GM10266 (cell line): ENCODE data around the gene CLCN5.

Experiments used
- DNase-seq: peaks from one replicate; pipeline ENCODE4 v3.0.0; 2012; ENCODE audit errors: extremely low spot score
- TF ChIP-seq, protein P1 (sequence below): IDR thresholded peaks from 2 replicates; pipeline ENCODE4 v1.5.1; 2012; ENCODE audit warnings: mild to moderate bottlenecking, low read depth; ENCODE audit not compliant: control insufficient read depth, insufficient read depth; ENCODE audit errors: missing control alignments

CLCN5 gene

GRCh38 chrX:49977319-49978090 lies 55.1 kb downstream of the CLCN5 start:
- TF ChIP-seq, protein P1, sequence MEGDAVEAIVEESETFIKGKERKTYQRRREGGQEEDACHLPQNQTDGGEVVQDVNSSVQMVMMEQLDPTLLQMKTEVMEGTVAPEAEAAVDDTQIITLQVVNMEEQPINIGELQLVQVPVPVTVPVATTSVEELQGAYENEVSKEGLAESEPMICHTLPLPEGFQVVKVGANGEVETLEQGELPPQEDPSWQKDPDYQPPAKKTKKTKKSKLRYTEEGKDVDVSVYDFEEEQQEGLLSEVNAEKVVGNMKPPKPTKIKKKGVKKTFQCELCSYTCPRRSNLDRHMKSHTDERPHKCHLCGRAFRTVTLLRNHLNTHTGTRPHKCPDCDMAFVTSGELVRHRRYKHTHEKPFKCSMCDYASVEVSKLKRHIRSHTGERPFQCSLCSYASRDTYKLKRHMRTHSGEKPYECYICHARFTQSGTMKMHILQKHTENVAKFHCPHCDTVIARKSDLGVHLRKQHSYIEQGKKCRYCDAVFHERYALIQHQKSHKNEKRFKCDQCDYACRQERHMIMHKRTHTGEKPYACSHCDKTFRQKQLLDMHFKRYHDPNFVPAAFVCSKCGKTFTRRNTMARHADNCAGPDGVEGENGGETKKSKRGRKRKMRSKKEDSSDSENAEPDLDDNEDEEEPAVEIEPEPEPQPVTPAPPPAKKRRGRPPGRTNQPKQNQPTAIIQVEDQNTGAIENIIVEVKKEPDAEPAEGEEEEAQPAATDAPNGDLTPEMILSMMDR, result no peak
- no peak for DNase-seq

DNA sequence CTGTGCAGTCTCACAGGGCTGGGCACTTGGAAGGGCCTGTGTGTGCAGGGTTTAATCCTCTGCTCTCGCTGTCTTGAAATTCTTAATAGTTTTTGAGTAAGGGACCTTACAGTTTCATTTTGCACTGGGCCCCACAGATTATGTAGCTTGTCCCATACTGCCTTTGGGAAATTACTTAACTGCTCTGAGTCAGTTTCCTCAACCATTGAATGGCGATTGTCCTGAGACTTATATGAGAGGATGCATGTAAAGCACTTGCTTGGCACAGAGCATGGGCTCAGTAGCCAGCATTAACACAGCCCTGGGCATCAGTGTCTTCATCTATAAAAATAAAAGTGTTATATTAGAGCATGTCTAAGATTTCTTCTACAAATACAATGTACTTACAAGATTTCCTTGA lies 55.8 kb downstream of the CLCN5 start:
- no peak for DNase-seq
- TF ChIP-seq, protein P1, result no peak

DNA sequence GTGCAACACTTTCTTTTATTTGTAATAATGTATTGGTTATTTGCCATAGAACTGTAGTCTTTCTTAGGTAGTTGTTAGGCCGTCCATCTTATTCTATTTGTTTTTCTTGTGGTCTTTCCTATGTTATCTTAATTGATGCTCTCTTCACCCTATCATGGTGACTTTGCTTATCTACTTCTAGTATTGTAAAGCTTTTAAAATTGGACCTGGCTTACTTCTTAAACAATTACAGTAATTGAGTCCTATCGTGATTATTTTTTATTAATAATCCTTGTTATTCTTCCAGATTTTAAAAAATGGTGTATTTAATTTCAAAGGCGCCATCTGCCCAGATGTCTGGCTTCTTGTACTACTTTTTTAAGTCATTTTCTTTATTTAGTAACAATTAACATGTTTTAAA lies 63.7 kb downstream of the CLCN5 start:
- DNase-seq, result no peak
- TF ChIP-seq, protein P1, result no peak

DNA sequence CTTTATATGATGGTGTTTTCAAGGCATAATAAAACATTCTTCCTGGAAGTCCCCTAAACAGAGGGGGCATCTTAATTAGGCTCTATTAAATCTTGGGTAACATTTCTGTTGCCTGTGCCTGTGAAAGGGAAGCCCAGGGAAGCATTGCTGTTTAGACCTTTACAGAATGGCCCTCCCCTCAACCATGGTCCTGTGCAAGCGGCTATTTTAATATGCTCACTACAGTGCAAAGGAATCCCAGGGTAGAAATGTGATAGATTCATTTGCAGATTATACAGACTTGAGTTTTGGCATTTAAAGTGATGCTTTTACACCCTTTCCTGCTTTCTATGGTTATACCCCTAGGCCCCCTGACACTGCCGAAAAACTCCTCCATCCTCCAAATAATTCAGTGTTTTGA lies 65.3 kb downstream of the CLCN5 start:
- TF ChIP-seq, protein P1, result no peak
- no peak for DNase-seq

- TF ChIP-seq, protein P1, result no peak
- DNase-seq, result no peak
These were observed 65.7 kb downstream of the CLCN5 start for GRCh38 chrX:49988143-49988542.

DNA sequence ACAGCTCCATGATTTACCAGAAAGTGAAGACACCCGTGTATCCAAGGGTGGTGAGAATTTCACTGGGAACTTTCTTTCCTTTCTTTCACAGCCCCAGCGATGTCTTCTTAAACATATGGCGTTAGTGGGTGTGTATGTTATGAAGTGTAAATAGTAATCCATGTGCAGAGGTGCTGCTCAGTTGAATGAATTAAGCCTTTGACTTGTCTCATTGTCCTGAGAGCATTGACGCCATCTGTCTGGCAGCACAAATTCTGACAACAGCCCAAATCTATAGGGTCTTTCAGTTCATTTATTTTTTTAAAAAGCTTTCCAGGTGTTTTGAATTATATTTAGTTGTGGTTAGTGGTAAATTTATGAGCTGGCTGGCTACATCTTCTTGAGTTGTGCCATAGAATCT lies 69.4 kb downstream of the CLCN5 start:
- no peak for DNase-seq
- TF ChIP-seq, protein P1, result no peak

GRCh38 chrX:49992853-49993252 lies 70.5 kb downstream of the CLCN5 start:
- no peak for DNase-seq
- TF ChIP-seq, protein P1, result no peak
